HG02870 (cell line): ENCODE results near the gene PAPOLG.
"Not testable (repeated sequence)": the region's sequence is repeated elsewhere in the genome, so short reads cannot be mapped to it uniquely, and the experiment has no call there.

ENCODE experiments used
- ATAC-seq: cut with Tn5 transposase; IDR thresholded peaks from one replicate; pipeline ENCODE4 v1.9.1; 2021; ENCODE audit warnings: mild to moderate bottlenecking, moderate library complexity; ENCODE audit not compliant: unreplicated experiment

Gene PAPOLG

GRCh38 chr2:60771508-60771907 is 15.4 kb downstream of the PAPOLG start:
- ATAC-seq = no peak

DNA sequence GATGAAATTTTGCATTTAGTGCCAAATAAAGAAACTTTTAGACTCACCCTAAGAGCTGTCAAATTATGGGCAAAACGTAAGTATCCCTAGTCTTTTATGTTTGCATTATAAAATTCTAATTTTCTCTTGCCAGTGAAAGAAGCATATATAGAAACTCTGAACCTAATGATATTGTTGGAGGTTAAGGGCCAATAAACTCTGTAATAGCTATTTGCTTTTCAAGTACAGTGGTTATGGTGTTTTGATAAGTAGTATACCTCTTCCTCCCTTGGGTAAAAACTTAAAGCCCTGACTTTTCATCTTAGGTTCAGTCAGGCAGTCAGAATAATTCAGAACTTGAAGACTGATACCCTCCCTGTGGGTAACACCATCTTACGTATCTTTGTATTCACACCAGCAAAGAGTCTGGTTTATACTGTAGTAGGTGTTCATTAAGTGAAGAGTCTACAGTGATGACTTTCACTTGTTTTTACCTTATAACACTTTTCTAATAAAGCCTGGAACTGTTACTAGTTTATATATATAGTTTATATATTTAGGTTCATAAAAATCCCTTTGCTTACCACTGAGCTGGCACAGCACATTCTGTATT is 19.1 kb downstream of the PAPOLG start:
- ATAC-seq = no peak

- no peak for ATAC-seq
Measured at GRCh38 chr2:60778352-60778751, 22.3 kb downstream of the PAPOLG start.

- ATAC-seq = no peak
Measured at GRCh38 chr2:60779426-60779825, 23.4 kb downstream of the PAPOLG start.

- ATAC-seq = no peak
Measured at GRCh38 chr2:60780721-60781120, 24.7 kb downstream of the PAPOLG start.

- no peak for ATAC-seq
Measured at GRCh38 chr2:60793169-60793568, 37.1 kb downstream of the PAPOLG start.

DNA sequence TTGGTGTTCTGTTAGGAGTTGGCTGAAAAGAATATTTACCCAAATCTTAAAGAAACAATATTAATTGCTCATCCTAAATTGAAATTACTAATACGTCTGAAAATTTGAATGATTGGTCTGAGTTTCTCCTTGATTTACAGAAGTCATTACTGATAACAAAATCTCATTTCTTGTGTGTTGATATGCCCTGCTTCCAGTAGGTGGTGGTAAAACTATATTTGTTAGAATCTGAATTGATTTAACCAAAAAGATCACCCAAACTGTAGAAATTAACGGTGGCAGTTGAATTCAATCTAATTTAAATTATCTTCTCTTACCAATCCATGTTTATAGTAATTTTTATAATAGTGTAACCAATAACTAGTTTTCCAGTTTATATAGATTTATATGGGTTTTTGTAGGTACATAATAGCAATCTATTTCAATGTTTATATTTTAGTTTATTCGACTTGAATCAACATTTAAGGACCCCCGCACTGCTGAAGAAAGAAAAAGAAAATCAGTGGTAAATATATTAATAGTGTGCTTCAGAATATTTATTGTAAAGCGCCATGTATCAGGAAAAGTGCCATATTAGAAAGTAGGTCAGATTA is 38.3 kb downstream of the PAPOLG start:
- ATAC-seq = no peak

GRCh38 chr2:60796573-60797509 is 40.8 kb downstream of the PAPOLG start:
- ATAC-seq = no peak

DNA sequence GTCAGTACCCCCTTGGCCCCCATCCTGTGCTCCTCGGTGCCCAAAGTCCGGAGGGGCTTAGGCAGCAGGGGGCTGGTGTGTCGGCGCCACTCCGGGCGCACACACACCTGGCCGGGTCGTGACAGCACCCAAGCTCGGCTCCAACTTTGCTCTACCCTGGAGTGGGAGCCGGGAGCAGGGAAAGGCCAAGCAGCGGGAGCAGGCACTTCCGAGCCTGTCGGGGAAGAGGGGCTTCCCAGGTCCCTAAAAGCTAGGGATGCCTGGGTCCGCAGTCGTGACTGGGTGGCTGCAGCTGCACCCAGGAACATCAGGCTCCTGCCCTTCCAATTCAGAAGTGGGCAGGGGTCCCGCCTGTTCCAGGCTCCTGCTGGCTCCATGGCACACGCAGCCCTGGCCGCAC is 48.4 kb downstream of the PAPOLG start:
- ATAC-seq = no peak

- no peak for ATAC-seq
Measured at GRCh38 chr2:60806595-60806987, 50.5 kb downstream of the PAPOLG start.

GRCh38 chr2:60806988-60807681 is 51.1 kb downstream of the PAPOLG start:
- peak; percentile 76 for ATAC-seq

- ATAC-seq = no peak
Measured at GRCh38 chr2:60808330-60808801, 52.3 kb downstream of the PAPOLG start.

- no peak for ATAC-seq
Measured at GRCh38 chr2:60811491-60812375, 55.7 kb downstream of the PAPOLG start.

GRCh38 chr2:60817191-60817590 is 61.1 kb downstream of the PAPOLG start:
- ATAC-seq = not testable (repeated sequence)

DNA sequence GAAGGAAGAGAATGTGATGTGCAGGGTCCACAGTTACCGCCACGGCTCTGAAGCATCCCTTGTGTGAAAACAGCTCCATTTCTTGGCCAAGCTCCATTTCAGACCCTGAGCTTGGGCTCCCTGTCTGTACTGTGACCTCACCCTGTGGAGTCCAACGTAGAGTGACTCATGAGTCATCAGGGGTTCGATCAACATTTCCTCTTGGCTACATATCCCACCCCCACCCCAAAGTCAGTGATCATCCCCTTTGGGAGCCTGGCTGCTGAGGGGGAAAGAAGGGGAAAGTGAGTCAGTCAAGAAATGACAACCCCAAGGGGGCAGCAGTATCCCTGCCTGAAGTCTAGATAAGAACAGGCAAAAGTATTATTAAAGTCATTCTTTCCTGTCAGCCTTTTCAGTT is 62.2 kb downstream of the PAPOLG start:
- no peak for ATAC-seq

- ATAC-seq = no peak
Measured at GRCh38 chr2:60819155-60819862, 63.2 kb downstream of the PAPOLG start.

- no peak for ATAC-seq
Measured at GRCh38 chr2:60819936-60820335, 63.9 kb downstream of the PAPOLG start.

- no peak for ATAC-seq
Measured at GRCh38 chr2:60820416-60821132, 64.5 kb downstream of the PAPOLG start.

DNA sequence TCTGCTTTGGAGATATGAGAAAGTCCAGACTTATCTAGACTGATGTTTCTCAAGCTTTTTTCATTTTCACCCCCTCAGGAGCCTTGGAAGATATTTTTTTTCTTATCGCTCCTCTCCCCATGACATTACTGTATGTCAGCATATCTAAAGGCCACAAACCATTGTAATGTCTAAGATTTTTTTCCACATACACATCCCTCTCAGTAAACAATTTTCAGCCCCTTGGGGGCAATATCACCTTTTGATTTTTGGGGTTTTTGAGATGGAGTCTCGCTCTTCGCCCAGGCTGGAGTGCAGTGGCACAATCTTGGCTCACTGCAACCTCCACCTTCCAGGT is 65.0 kb downstream of the PAPOLG start:
- ATAC-seq = no peak
